Posterior vena cava (tissue), 2 donors: ENCODE results near the gene MAP3K7CL. TPM values are rescaled to one million over a fixed set of nuclear protein-coding genes. Genes with fewer than 3 reads are reported as not detected.
A peak's percentile ranks its signal among the peaks of the same experiment; 100 is the strongest.

ENCODE experiments used
- DNase-seq: peaks from one replicate; pipeline ENCODE4 v3.0.0-alpha.2; 2020; ENCODE audit warnings: low spot score
- intact Hi-C, 2 donors: fragments of 100-400 bp; cut with DNase I; formaldehyde crosslinking; loops; one replicate each; pipeline versions ENCODE4 v1.14.1 to v1.14.2; 2022 to 2023
- total RNA-seq, 2 donors: library from RNA; stranded (reverse); fragmentation: NEBNext Ultra II Directional; extraction: Animal tissue kit (Norgen Biotek cat#: 25700); gene quantifications; one replicate each; pipeline ENCODE4 v1.2.1, GENCODE V29; 2021
- donor health status: DM: yes; HTN: yes; CAD: no.
- donor health status: DM: yes; HTN: yes; CAD: no.

The MAP3K7CL gene
- total RNA-seq, 2 donors from 2014 or later: 17.1 to 58.0 TPM

- DNase-seq: no peak
- intact Hi-C loops: no loop called here
These were observed 54.7 kb downstream of the MAP3K7CL start for GRCh38 chr21:29185172-29185571.

GRCh38 chr21:29185633-29186032, 55.2 kb downstream of the MAP3K7CL start:
- intact Hi-C loops: no loop called here
- no peak for DNase-seq

GRCh38 chr21:29186246-29186645, 55.8 kb downstream of the MAP3K7CL start:
- intact Hi-C loops: no loop called here
- no peak for DNase-seq

GRCh38 chr21:29187944-29188343, 57.5 kb downstream of the MAP3K7CL start:
- intact Hi-C loops: no loop called here
- peak; percentile 87 for DNase-seq

- intact Hi-C loops: no loop called here
- no peak for DNase-seq
These were observed 58.9 kb downstream of the MAP3K7CL start for GRCh38 chr21:29189353-29189752.

- no peak for DNase-seq
- intact Hi-C loops: no loop called here
These were observed 60.5 kb downstream of the MAP3K7CL start for GRCh38 chr21:29190923-29191331.

GRCh38 chr21:29193072-29193471, 62.6 kb downstream of the MAP3K7CL start:
- no peak for DNase-seq
- intact Hi-C loops: no loop called here

GRCh38 chr21:29193901-29194300, 63.5 kb downstream of the MAP3K7CL start:
- intact Hi-C loops: no loop called here
- no peak for DNase-seq

GRCh38 chr21:29194342-29194741, 63.9 kb downstream of the MAP3K7CL start:
- no peak for DNase-seq
- intact Hi-C loops: no loop called here

GRCh38 chr21:29194847-29195246, 64.4 kb downstream of the MAP3K7CL start:
- intact Hi-C loops: no loop called here
- no peak for DNase-seq

GRCh38 chr21:29195981-29196669, 65.7 kb downstream of the MAP3K7CL start:
- DNase-seq: no peak
- intact Hi-C loops: no loop called here

- intact Hi-C loops: no loop called here
- DNase-seq: no peak
These were observed 66.3 kb downstream of the MAP3K7CL start for GRCh38 chr21:29196670-29197191.

- intact Hi-C loops: no loop called here
- no peak for DNase-seq
These were observed 70.7 kb downstream of the MAP3K7CL start for GRCh38 chr21:29201186-29201585.

- intact Hi-C loops: no loop called here
- DNase-seq: no peak
These were observed 74.6 kb downstream of the MAP3K7CL start for GRCh38 chr21:29205009-29205408.

GRCh38 chr21:29205988-29206387, 75.5 kb downstream of the MAP3K7CL start:
- intact Hi-C loops: no loop called here

GRCh38 chr21:29206445-29206844, 76.0 kb downstream of the MAP3K7CL start:
- no peak for DNase-seq
- intact Hi-C loops: no loop called here

More at GRCh38 chr21:29205988-29206387, 75.5 kb downstream of the MAP3K7CL start:
- no peak for DNase-seq

- intact Hi-C loops: no loop called here
- DNase-seq: no peak
These were observed 76.8 kb downstream of the MAP3K7CL start for GRCh38 chr21:29207201-29207600.

- intact Hi-C loops: no loop called here
- no peak for DNase-seq
These were observed 77.7 kb downstream of the MAP3K7CL start for GRCh38 chr21:29208044-29208681.

GRCh38 chr21:29208682-29209059, 78.2 kb downstream of the MAP3K7CL start:
- intact Hi-C loops: no loop called here
- no peak for DNase-seq

GRCh38 chr21:29209696-29210095, 79.3 kb downstream of the MAP3K7CL start:
- intact Hi-C loops: no loop called here
- DNase-seq: no peak

GRCh38 chr21:29211205-29211604, 80.8 kb downstream of the MAP3K7CL start:
- intact Hi-C loops: no loop called here
- DNase-seq: no peak
